ENCODE results near the gene CALD1.

The CALD1 gene

DNA sequence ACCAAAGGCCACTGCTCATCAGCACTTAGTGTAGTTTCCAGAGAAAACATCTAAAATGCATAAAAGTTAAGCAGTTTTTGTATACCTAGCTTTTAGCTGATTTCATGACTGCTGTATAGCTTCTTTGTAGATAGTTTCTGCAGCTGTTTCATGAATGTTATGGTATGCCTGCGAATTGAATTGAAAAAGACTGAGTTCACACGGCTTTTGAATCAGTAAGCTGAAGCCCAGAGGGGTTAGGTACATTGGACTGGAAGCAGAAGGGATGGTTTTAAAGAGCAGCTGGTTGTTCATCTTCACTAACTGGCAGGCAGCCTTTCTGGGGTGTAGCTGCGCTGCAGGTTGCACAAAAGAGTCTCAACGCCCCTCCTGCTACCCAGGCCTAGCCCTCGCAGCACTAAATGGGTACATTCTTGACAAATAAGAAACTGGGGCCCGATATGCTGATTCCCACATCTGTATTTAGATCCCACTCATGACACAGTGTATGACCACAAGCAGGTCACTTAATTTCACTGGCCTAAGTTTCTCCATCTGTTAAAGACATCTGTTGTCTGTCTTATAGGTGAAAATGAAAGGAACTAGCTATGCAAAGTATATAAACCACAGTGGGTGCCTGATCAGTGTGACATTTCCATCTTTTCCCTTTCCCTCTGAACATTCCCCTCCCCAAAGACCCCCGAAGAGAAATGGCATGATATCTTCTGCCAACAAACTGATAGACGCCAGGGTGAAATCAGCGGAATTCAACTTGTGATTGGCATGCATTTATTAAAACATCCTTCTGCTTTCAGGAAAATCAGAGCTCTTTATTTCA lies 120.9 kb downstream of the CALD1 start:
- H3K36me3 ChIP-seq = no peaks in the 10 kb centered on the region
- no peaks in the 10 kb centered on the region for H3K27me3 ChIP-seq
- H3K9me3 ChIP-seq = no peaks in the 10 kb centered on the region
- no peak overlapping the region for H3K27ac ChIP-seq
- H3K4me1 ChIP-seq (ENCODE audit: control insufficient read depth in 1 of 2, insufficient read depth in 1 of 2, low read depth in 1 of 2, low read length in 1 of 2) = peaks cover 3 to 4% of the 10 kb centered on the region in 2 experiments
- TF ChIP-seq, protein P1, sequence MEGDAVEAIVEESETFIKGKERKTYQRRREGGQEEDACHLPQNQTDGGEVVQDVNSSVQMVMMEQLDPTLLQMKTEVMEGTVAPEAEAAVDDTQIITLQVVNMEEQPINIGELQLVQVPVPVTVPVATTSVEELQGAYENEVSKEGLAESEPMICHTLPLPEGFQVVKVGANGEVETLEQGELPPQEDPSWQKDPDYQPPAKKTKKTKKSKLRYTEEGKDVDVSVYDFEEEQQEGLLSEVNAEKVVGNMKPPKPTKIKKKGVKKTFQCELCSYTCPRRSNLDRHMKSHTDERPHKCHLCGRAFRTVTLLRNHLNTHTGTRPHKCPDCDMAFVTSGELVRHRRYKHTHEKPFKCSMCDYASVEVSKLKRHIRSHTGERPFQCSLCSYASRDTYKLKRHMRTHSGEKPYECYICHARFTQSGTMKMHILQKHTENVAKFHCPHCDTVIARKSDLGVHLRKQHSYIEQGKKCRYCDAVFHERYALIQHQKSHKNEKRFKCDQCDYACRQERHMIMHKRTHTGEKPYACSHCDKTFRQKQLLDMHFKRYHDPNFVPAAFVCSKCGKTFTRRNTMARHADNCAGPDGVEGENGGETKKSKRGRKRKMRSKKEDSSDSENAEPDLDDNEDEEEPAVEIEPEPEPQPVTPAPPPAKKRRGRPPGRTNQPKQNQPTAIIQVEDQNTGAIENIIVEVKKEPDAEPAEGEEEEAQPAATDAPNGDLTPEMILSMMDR (IDR thresholded peaks at IDR 0.05) = no peak
- H3K4me3 ChIP-seq (ENCODE audit: low read depth in 1 of 2, low read length in 1 of 2) = no peak overlapping the region

DNA sequence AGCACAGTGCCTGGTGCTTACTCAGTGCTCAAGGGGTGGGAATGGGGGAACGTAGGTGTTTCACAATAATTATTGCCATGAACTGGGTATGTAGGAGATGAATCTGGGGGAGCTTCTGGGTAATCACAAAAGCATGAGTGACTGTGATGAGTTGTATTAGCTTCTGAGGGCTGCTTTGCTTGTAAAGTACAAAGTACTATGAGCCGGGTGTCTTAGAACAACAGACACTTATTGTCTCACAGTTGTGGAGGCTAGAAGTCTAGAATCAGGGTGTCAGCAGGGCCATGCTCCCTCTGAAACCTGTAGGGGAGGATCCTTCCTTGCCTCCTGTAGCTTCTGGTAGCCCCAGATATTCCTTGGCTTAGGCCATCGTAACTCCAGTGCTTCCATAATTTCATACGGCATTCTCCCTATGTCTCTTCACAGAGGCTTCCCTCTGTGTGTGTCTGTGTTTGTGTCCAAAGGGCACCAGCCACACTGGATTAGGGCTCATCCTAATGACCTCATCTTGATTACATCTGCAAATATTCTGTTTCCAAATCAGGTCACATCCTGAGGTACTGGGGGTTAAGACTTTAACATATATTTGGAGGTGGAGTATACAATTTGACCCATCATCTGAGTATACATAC lies 122.1 kb downstream of the CALD1 start:
- TF ChIP-seq, protein P1 (IDR thresholded peaks at IDR 0.05) = no peak
- Histone ChIP-seq H3K4me1 (ENCODE audit: control insufficient read depth in 1 of 2, insufficient read depth in 1 of 2, low read depth in 1 of 2, low read length in 1 of 2) (peaks cover 4 to 5% of the 10 kb centered on the region in 2 experiments), H3K27me3 (no peaks in the 10 kb centered on the region), H3K9me3 (no peaks in the 10 kb centered on the region), H3K27ac (no peak overlapping the region), H3K4me3 (ENCODE audit: low read depth in 1 of 2, low read length in 1 of 2) (no peak overlapping the region), H3K36me3 (no peaks in the 10 kb centered on the region)

DNA sequence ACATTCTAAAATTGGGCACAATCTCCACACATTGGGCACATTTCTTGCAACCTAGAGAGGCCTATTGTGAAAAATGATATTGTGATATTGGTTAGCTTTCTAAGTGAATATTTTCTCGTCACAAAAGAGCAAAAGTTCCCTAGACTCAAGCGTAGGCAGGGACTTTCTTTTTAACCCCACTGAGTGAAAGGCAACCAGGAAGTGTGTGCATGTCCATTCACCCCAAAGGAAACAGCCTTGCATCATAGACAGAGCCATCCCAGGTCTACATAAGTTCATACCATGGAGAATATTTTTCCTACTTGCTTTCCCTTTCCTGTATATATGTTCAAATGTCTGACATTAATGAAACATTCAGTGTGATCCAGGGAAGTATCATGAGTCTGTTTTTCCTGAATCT lies 122.6 kb downstream of the CALD1 start:
- TF ChIP-seq, protein P1 (IDR thresholded peaks at IDR 0.05) = no peak
- no peaks in the 10 kb centered on the region for H3K9me3 ChIP-seq

DNA sequence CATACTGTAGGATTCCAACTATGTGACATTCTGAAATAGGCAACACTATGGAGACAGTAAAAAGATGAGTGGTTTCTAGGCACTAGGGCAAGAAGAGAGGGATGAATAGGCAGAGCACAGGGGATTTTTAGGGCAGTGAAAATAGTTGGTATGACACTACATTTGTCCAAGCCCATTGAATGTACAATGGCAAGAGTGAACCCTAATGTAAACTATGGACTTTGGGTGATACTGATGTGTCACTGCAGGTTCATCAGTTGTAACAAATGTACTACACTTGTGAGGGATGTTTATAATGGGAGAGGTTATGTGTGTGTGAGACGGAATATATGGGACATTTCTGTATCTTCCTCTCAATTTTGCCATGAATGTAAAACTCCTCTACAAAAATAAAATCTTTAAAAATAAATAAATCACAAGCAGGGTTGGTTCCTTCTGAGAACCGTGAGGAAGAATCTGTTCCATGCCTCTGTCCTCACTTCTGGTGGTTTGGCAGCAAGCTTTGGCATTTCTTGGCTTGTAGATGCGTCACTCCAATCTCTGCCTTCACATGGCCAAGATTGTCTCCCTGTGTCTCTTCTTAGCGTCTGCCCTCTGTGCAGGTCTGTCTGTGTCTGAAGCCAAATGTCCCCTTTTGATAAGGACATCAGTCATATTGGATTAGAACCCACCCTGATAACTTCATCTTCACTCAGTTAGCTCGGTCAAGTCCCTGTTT lies 123.8 kb downstream of the CALD1 start:
- H3K4me3 ChIP-seq (ENCODE audit: low read depth in 1 of 2, low read length in 1 of 2) = no peak overlapping the region
- no peaks in the 10 kb centered on the region for H3K27me3 ChIP-seq
- H3K36me3 ChIP-seq = no peaks in the 10 kb centered on the region
- H3K9me3 ChIP-seq = no peaks in the 10 kb centered on the region
- H3K27ac ChIP-seq = no peak overlapping the region
- H3K4me1 ChIP-seq (ENCODE audit: control insufficient read depth in 1 of 2, insufficient read depth in 1 of 2, low read depth in 1 of 2, low read length in 1 of 2) = peaks cover 4 to 5% of the 10 kb centered on the region in 2 experiments
- TF ChIP-seq, protein P1 (IDR thresholded peaks at IDR 0.05) = no peak

More for the DNA sequence above, 122.6 kb downstream of the CALD1 start:
- H3K27me3 ChIP-seq = no peaks in the 10 kb centered on the region
- H3K4me3 ChIP-seq (ENCODE audit: low read depth in 1 of 2, low read length in 1 of 2) = no peak overlapping the region
- H3K36me3 ChIP-seq = no peaks in the 10 kb centered on the region
- peaks cover 4 to 5% of the 10 kb centered on the region in 2 experiments for H3K4me1 ChIP-seq (ENCODE audit: control insufficient read depth in 1 of 2, insufficient read depth in 1 of 2, low read depth in 1 of 2, low read length in 1 of 2)
- no peak overlapping the region for H3K27ac ChIP-seq

DNA sequence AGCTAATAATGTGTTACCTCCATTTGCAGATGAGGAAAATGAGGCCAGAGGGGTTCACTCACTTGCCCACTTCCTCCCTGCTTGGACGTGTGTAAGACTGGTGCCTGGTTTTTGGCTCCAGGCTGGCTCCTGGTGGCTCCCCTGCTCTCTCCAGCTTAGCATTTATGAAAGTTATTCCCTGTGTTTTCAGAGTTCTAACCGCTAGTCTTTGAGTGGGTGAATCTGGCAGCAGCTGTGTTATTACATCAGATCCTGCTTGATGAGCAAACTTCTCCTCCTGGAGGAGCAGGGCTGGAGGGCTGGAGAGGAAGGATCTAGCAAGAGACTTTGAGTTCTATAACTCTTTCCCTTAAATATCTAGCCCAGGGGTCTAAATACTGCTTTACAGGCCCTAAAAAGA lies 125.9 kb downstream of the CALD1 start:
- Histone ChIP-seq H3K27me3 (no peaks in the 10 kb centered on the region), H3K4me3 (ENCODE audit: low read depth in 1 of 2, low read length in 1 of 2) (no peak overlapping the region), H3K36me3 (no peaks in the 10 kb centered on the region), H3K27ac (no peak overlapping the region), H3K4me1 (ENCODE audit: control insufficient read depth in 1 of 2, insufficient read depth in 1 of 2, low read depth in 1 of 2, low read length in 1 of 2) (peaks cover 4 to 5% of the 10 kb centered on the region in 2 experiments), H3K9me3 (no peaks in the 10 kb centered on the region)
- TF ChIP-seq, protein P1 (IDR thresholded peaks at IDR 0.05) = no peak

All from neutrophil (primary cell).